Astrocyte of the cerebellum (primary cell): ENCODE data around the gene SREBF1.

Experiments used
- DNase-seq: peaks from one replicate; pipeline ENCODE4 v3.0.0-alpha.2; 2011; ENCODE audit warnings: low read depth
- H3K4me3 ChIP-seq: 2 replicates; pipeline ENCODE4 v1.5.1; 2011; ENCODE audit warnings: mild to moderate bottlenecking, low read depth, low read length, moderate library complexity
- in situ Hi-C: cut with HindIII; loops from 2 replicates; pipeline ENCODE4 v1.10.0; 2017; ENCODE audit warnings: low sequenced_read_pairs
- TF ChIP-seq, protein P1 (sequence below): IDR thresholded peaks from 2 replicates; pipeline ENCODE4 v1.5.1; 2012; ENCODE audit warnings: low read length, low read depth, moderate library complexity, mild to moderate bottlenecking; ENCODE audit errors: missing control alignments

The SREBF1 gene

DNA sequence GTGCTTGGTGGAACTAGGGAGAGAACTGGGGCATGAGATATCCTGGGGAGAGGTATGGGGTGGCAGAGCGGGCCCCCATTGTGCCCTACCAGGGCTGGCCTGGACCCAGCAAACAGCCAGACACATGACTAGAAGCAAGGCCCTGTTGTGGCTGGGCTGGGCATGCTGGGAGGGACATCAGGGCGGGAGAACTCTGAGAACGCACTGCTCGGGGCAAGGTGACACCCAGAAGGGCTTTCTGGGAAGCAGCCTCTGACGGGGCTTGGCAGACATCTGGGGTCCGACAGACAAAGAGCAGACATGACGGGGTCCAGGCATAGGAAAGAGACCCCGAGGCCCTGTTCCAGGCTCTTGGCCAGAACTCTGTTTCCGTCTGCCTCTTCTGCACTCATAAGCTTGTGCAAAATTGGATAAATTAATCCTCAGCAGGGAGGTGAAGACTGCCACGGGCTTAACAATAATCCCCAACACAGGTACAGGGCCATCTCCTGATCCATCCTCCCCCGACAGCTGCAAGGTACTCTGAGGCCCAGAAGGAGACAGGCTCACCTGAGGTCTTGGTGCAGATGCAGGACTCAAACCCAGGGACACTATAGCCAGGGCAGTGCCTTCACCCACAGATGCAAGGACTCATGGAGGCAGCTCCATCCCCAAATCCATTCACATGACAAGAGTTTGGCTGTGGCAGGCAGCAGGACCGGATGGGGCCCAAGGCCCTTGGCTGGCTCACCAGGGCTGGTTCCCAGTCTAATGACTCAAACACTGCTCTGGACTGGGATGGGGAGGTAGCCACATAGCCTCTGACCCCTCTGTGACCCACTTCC lies 5.4 kb downstream of the SREBF1 start:
- H3K4me3 ChIP-seq = no peak overlapping the region
- TF ChIP-seq, protein P1, sequence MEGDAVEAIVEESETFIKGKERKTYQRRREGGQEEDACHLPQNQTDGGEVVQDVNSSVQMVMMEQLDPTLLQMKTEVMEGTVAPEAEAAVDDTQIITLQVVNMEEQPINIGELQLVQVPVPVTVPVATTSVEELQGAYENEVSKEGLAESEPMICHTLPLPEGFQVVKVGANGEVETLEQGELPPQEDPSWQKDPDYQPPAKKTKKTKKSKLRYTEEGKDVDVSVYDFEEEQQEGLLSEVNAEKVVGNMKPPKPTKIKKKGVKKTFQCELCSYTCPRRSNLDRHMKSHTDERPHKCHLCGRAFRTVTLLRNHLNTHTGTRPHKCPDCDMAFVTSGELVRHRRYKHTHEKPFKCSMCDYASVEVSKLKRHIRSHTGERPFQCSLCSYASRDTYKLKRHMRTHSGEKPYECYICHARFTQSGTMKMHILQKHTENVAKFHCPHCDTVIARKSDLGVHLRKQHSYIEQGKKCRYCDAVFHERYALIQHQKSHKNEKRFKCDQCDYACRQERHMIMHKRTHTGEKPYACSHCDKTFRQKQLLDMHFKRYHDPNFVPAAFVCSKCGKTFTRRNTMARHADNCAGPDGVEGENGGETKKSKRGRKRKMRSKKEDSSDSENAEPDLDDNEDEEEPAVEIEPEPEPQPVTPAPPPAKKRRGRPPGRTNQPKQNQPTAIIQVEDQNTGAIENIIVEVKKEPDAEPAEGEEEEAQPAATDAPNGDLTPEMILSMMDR = no peak
- no peak for DNase-seq
- in situ Hi-C loops = no loop called here

DNA sequence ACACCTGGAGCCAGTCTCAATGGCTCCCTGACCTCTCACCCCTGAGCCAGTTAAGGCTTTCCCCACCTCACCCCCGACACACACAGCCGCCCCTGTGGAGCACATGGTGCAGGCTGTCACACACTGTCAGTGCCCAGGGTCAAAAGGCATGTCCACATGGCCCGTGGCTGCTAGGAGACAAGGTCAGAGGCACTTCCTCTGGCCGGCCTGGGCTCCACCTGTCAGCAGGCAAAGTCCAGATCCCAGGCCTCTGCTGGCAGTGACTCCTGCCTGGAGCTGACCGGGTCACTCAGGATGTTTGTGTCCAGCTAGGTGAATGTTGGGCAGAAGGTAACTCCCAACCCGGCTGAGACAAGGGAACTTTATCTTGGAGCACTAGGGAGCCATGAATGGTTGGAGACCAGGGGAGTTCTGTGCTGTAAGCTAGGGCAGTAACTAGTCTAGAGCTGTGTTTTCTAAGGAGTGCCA lies 6.0 kb downstream of the SREBF1 start:
- DNase-seq = no peak
- H3K4me3 ChIP-seq = no peak overlapping the region
- in situ Hi-C loops = no loop called here
- TF ChIP-seq, protein P1 = no peak

DNA sequence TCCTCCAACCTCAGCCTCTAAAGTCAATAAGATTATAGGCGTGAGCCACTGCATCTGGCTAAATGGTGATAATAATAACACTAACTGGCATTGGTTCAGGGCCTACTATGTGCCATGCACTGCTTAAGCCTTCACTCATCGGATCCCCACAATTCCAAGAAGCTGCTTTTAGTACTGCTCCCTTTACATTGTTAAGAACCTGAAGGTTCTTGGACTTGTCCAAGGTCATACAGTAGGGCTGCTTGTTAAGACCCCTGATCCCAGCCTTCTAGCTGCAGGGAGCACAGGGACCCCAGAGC lies 6.6 kb downstream of the SREBF1 start:
- no peak overlapping the region for H3K4me3 ChIP-seq
- in situ Hi-C loops = no loop called here
- TF ChIP-seq, protein P1 = no peak
- DNase-seq = no peak

DNA sequence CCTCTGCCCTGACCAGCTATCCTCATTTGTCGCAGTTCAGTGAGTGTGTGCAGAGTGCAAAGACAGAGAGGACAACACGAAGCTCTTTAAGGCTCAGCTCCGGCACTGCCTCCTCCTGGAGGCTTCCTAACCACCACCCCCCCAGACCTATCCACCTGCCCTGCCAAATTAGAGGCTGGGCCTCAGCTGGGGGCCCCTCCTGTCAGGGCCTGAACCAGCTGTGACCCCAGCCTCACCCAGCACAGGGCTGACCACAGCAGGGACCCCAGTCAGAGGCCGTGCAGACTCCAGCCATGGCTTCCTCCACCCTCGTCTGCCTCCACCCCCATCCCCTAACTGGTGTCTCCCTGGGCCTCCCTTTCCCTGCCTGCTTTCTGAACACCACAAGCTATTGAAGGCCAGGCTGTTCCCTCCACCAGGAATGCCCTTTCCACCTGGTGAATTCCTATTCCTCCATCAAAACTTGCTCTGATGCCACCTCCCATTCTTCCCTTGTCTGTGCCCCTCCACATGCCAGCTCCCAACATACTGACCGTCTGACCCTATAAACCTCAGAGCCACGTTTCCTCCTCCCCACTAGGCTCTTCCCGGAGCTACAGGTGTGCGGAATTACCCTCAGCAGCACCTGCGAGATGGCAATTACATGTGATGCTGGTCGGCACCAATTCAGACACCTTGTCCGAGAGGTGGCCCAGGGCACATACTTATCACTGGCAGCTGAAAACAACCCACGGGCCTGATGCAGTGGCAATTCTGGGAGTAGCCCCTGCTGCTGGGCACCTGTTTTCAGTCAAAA lies 8.8 kb downstream of the SREBF1 start:
- no peak for DNase-seq
- in situ Hi-C loops = no loop called here
- TF ChIP-seq, protein P1 = no peak
- H3K4me3 ChIP-seq = no peak overlapping the region

DNA sequence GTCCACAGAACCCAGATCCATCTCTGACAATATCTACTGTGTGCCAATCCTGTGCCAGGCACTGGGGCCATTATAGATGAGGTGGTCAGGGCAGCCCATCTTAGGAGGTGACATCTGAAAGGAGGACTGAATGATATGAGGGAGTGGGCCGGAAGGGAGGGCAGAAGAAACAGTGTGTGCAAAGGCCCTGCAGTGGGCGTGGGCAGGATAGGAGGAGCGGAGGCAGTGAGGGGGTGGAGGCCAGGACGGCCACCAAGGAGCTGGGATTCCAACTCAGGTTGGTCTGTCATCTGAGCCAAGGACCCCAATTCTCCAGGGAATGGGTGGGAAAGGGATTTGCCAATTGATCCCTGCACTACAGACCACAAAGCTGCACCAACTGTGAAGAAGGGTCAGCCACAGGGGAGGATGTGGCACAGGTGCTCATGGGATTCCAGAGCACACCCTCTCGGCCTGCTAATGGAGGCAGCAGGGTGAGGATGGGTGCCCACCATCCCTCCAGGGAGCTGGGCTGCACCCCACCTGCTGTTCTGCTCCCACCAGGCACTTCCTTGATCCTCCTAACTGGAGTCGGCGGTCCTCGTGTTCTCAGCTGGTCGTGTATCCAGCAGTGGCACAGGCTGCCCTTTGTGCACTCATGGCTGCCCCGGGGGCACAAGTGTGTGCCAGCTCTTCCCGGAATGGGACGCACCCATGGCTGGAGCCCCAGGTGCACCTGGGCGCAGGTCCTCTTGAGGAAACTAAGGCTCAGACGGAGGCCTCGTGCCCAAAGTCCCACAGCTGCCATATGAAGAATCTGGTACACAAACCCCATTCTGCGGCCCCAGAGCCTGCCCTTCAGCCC lies 9.6 kb downstream of the SREBF1 start:
- DNase-seq = no peak
- TF ChIP-seq, protein P1 = no peak
- H3K4me3 ChIP-seq = no peak overlapping the region
- in situ Hi-C loops = no loop called here

DNA sequence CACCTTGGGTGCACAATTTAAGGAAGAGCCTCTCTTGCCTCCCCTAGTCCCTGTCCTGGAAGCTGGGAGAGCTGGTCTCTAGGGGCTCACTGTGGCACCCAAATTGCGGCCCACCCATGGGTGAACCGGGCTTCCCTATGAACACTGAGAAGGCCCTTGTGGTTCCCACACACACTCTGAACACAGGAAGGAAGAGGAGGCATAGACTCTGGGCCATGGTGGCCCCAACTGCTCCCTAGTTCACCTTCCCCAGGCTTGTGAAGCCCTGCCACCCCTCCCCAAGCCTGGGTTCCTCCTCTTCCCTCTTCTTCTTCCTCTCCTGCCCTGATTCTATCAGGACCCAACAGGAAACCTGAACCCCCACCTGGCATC lies 10.5 kb downstream of the SREBF1 start:
- H3K4me3 ChIP-seq = no peak overlapping the region
- TF ChIP-seq, protein P1 = no peak
- no peak for DNase-seq
- in situ Hi-C loops = no loop called here
